ENCODE measurements around the gene CDK5. TPM values are rescaled to one million over a fixed set of nuclear protein-coding genes. Genes with fewer than 3 reads are reported as not detected.

CDK5 gene
- total and polyA plus RNA-seq, 10 donors = 6.3 to 17.9 (median 9.7) TPM

GRCh38 chr7:151078233-151079040, 20.7 kb upstream of the CDK5 start:
- H3K4me3 ChIP-seq = peak overlapping the region in 1 of 8 donors; percentile 90
- intact Hi-C loops (cut with DNase I; ENCODE audit: low total_unique reads) = no loop called here
- no peaks in the 10 kb centered on the region for H3K9me3 ChIP-seq
- H3K27me3 ChIP-seq (replicated peaks in 1 of 7) = no peaks in the 10 kb centered on the region
- H3K27ac ChIP-seq = peak overlapping the region in 3 of 8 donors; percentile 33 to 45 (median 39)
- peak; percentile 80 for DNase-seq
- 49 to 69% (median 60%) methylated on average over 22 of the region's 22 CpGs for WGBS, 5 donors
- TF ChIP-seq POLR2AphosphoS5 (IDR thresholded peaks at IDR 0.05) (peak in 2 of 3 donors; percentile 42 to 59), POLR2A (IDR thresholded peaks at IDR 0.05) (no peak)
- peaks cover 41 to 61% (median 49%) of the 10 kb centered on the region in 6 donors for H3K4me1 ChIP-seq
- H3K36me3 ChIP-seq = peaks cover 0 to 73% (median 38%) of the 10 kb centered on the region in 6 donors

GRCh38 chr7:151077705-151078232, 20.1 kb upstream of the CDK5 start:
- peaks cover 40 to 57% (median 47%) of the 10 kb centered on the region in 6 donors for H3K4me1 ChIP-seq
- intact Hi-C loops (cut with DNase I; ENCODE audit: low total_unique reads) = no loop called here
- H3K4me3 ChIP-seq = no peak overlapping the region
- no peak for TF ChIP-seq CTCF (IDR thresholded peaks at IDR 0.05 in 8 of 11, conservative IDR thresholded peaks at IDR 0.05 in 3 of 11)
- TF ChIP-seq POLR2AphosphoS5 (IDR thresholded peaks at IDR 0.05) = peak in 1 of 3 donors; percentile 17
- 73 to 84% (median 82%) methylated on average over 9 to 10 of the region's 10 CpGs for WGBS, 5 donors
- H3K9me3 ChIP-seq = no peaks in the 10 kb centered on the region
- DNase-seq = peak; percentile 66
- no peaks in the 10 kb centered on the region for H3K27me3 ChIP-seq (replicated peaks in 1 of 7)
- H3K27ac ChIP-seq = peak overlapping the region in 3 of 8 donors; percentile 33 to 45 (median 39)
- H3K36me3 ChIP-seq = peaks cover 0 to 80% (median 44%) of the 10 kb centered on the region in 6 donors

GRCh38 chr7:151076863-151077704, 19.4 kb upstream of the CDK5 start:
- 82 to 93% (median 88%) methylated on average over 13 to 33 of the region's 33 CpGs for WGBS, 5 donors
- Histone ChIP-seq H3K36me3 (peaks cover 0 to 86% (median 51%) of the 10 kb centered on the region in 6 donors), H3K4me3 (no peak overlapping the region), H3K27me3 (replicated peaks in 1 of 7) (no peaks in the 10 kb centered on the region), H3K27ac (peak overlapping the region in 2 of 8 donors; percentile 39 to 45), H3K4me1 (peaks cover 33 to 50% (median 40%) of the 10 kb centered on the region in 6 donors), H3K9me3 (no peaks in the 10 kb centered on the region)
- peak; percentile 71 for DNase-seq
- no peak for TF ChIP-seq POLR2A (IDR thresholded peaks at IDR 0.05)
- peak in 1 of 11 experiments; percentile 9 for TF ChIP-seq CTCF (IDR thresholded peaks at IDR 0.05 in 8 of 11, conservative IDR thresholded peaks at IDR 0.05 in 3 of 11)
- TF ChIP-seq POLR2AphosphoS5 (IDR thresholded peaks at IDR 0.05) = peak; percentile 29 to 77 (median 56)
- intact Hi-C loops (cut with DNase I; ENCODE audit: low total_unique reads) = no loop called here

- intact Hi-C loops (cut with DNase I; ENCODE audit: low total_unique reads) = no loop called here
- H3K4me3 ChIP-seq = no peak overlapping the region
- no peak for TF ChIP-seq POLR2A (IDR thresholded peaks at IDR 0.05)
- no peak for TF ChIP-seq CTCF (IDR thresholded peaks at IDR 0.05 in 8 of 11, conservative IDR thresholded peaks at IDR 0.05 in 3 of 11)
- TF ChIP-seq POLR2AphosphoS5 (IDR thresholded peaks at IDR 0.05) = peak; percentile 33 to 54 (median 38)
- peaks cover 22 to 39% (median 30%) of the 10 kb centered on the region in 6 donors for H3K4me1 ChIP-seq
- no peaks in the 10 kb centered on the region for H3K27me3 ChIP-seq (replicated peaks in 1 of 7)
- no peak for DNase-seq
- WGBS, 5 donors = 85 to 90% (median 89%) methylated on average over 21 to 22 of the region's 22 CpGs
- peaks cover 0 to 86% (median 62%) of the 10 kb centered on the region in 6 donors for H3K36me3 ChIP-seq
- no peak overlapping the region for H3K27ac ChIP-seq
- no peaks in the 10 kb centered on the region for H3K9me3 ChIP-seq
Measured at GRCh38 chr7:151075978-151076426, 18.3 kb upstream of the CDK5 start.

Measured in spleen (tissue), 11 donors.